IMR-90 (cell line): ENCODE measurements around the gene NCOA5. TPM values are rescaled to one million over a fixed set of nuclear protein-coding genes. Genes with fewer than 3 reads are reported as not detected.
"Not testable (repeated sequence)": the region's sequence is repeated elsewhere in the genome, so short reads cannot be mapped to it uniquely, and the experiment has no call there.

Source experiments
- ATAC-seq: fragments of 200-7000 bp; cut with Tn5 transposase; 2 replicates; pipeline ENCODE4 v1.9.1; 2020; ENCODE audit warnings: low read depth, mild to moderate bottlenecking, moderate library complexity
- BruUV-seq: library from RNA; stranded (reverse); fragments of 400-500 nt; replicated peaks from 2 replicates; lab custom pipeline; 2021; lab: Mats Ljungman, UMichigan
- CTCF ChIA-PET: fragments of 300-600 bp; formaldehyde crosslinking; extraction: SDS; loops from one replicate; lab custom pipeline; 2021; ENCODE audit warnings: antibody characterized with exemption; lab: Yijun Ruan, JAX
- POLR2A ChIA-PET: fragments of 300-600 bp; sonication (Branson Sonifier 250); formaldehyde crosslinking; loops from one replicate; lab custom pipeline; 2022; ENCODE audit warnings: antibody characterized with exemption; ENCODE audit not compliant: unreplicated experiment; lab: Charles Lee
- DNase-seq: peaks from one replicate; pipeline ENCODE4 v3.0.0; 2013
- H2AFZ ChIP-seq: replicated peaks from 2 replicates; pipeline ENCODE3; 2013; ENCODE audit warnings: low read length, mild to moderate bottlenecking; ENCODE audit not compliant: poor library complexity
- H2AK5ac ChIP-seq: 2 replicates; pipeline ENCODE4 v1.6.1; 2013; ENCODE audit warnings: low read depth, low read length, inconsistent platforms
- H2AK9ac ChIP-seq: replicated peaks from 2 replicates; pipeline ENCODE3; 2013; ENCODE audit warnings: mild to moderate bottlenecking, low read depth, low read length, moderate library complexity; ENCODE audit not compliant: poor library complexity
- H2BK120ac ChIP-seq: 2 replicates; pipeline ENCODE4 v1.6.1; 2013; ENCODE audit warnings: low read depth, low read length, inconsistent platforms
- H2BK15ac ChIP-seq: 3 replicates; pipeline ENCODE4 v1.6.1; 2013; ENCODE audit warnings: low read depth, low read length, inconsistent platforms
- H2BK20ac ChIP-seq: 2 replicates; pipeline ENCODE4 v1.6.1; 2013; ENCODE audit warnings: low read depth, mild to moderate bottlenecking, inconsistent platforms, low read length, moderate library complexity
- H2BK5ac ChIP-seq: 2 replicates; pipeline ENCODE4 v1.6.1; 2013; ENCODE audit warnings: mild to moderate bottlenecking, low read depth, low read length, inconsistent platforms; ENCODE audit not compliant: poor library complexity, severe bottlenecking
- H3K14ac ChIP-seq: replicated peaks from 2 replicates; pipeline ENCODE4 v1.6.1; 2013; ENCODE audit warnings: low read depth, low read length, inconsistent platforms
- H3K18ac ChIP-seq: 2 replicates; pipeline ENCODE4 v1.6.1; 2013; ENCODE audit warnings: low read depth, low read length, control low read depth
- H3K23ac ChIP-seq: 2 replicates; pipeline ENCODE4 v1.6.1; 2013; ENCODE audit warnings: low read depth, low read length, inconsistent platforms
- H3K27ac ChIP-seq: 2 replicates; pipeline ENCODE4 v1.5.1; 2013; ENCODE audit warnings: mild to moderate bottlenecking, control low read depth, low read length; ENCODE audit not compliant: insufficient read depth
- H3K27me3 ChIP-seq: 2 replicates; pipeline ENCODE4 v1.6.1; 2013; ENCODE audit warnings: low read length; ENCODE audit not compliant: control insufficient read depth, insufficient read depth
- H3K36me3 ChIP-seq: 2 replicates; pipeline ENCODE4 v1.6.1; 2013; ENCODE audit warnings: low read length, mixed read lengths; ENCODE audit not compliant: control insufficient read depth, insufficient read depth
- H3K4ac ChIP-seq: 2 replicates; pipeline ENCODE4 v1.6.1; 2013; ENCODE audit warnings: low read depth, low read length, inconsistent platforms
- H3K4me1 ChIP-seq: 2 replicates; pipeline ENCODE4 v1.6.1; 2013; ENCODE audit warnings: low read length, mixed read lengths; ENCODE audit not compliant: control insufficient read depth, insufficient read depth
- H3K4me2 ChIP-seq: 2 replicates; pipeline ENCODE4 v1.6.1; 2013; ENCODE audit warnings: low read depth, mild to moderate bottlenecking, control low read depth, low read length, moderate library complexity
- H3K4me3 ChIP-seq: 2 replicates; pipeline ENCODE4 v1.5.1; 2013; ENCODE audit warnings: low read depth, mild to moderate bottlenecking, control low read depth, low read length, moderate library complexity; ENCODE audit not compliant: insufficient read depth
- H3K56ac ChIP-seq: 2 replicates; pipeline ENCODE4 v1.6.1; 2013; ENCODE audit warnings: low read length, inconsistent platforms; ENCODE audit not compliant: insufficient read depth; ENCODE audit errors: extremely low read depth
- H3K79me1 ChIP-seq, 2 experiments: 2 replicates each; pipeline ENCODE4 v1.6.1; 2013; ENCODE audit warnings: low read length in 2 of 2, inconsistent platforms in 1 of 2, low read depth in 1 of 2
- H3K9ac ChIP-seq: 2 replicates; pipeline ENCODE4 v1.6.1; 2013; ENCODE audit warnings: low read depth, low read length, control low read depth
- H3K9me1 ChIP-seq: 2 replicates; pipeline ENCODE4 v1.6.1; 2013; ENCODE audit warnings: low read length, inconsistent platforms; ENCODE audit not compliant: insufficient read depth
- H3K9me3 ChIP-seq: 2 replicates; pipeline ENCODE4 v1.6.1; 2013; ENCODE audit warnings: low read length; ENCODE audit not compliant: control insufficient read depth, insufficient read depth
- H4K20me1 ChIP-seq: 2 replicates; pipeline ENCODE4 v1.6.1; 2013; ENCODE audit warnings: low read length, inconsistent platforms; ENCODE audit not compliant: insufficient read depth
- H4K5ac ChIP-seq: 2 replicates; pipeline ENCODE4 v1.6.1; 2013; ENCODE audit warnings: mild to moderate bottlenecking, low read depth, low read length, control low read depth
- H4K8ac ChIP-seq, 2 experiments: 2 replicates each; pipeline ENCODE4 v1.6.1; 2013; ENCODE audit warnings: low read depth in 2 of 2, low read length in 2 of 2, control low read depth in 1 of 2, inconsistent platforms in 1 of 2
- H4K91ac ChIP-seq: 2 replicates; pipeline ENCODE4 v1.6.1; 2013; ENCODE audit warnings: low read depth, low read length, inconsistent platforms; ENCODE audit not compliant: insufficient read depth
- WGBS, 2 experiments: methylation state at CpG; one replicate each; pipeline versions ENCODE4 v1.1.5 to v1.1.7; 2013; ENCODE audit warnings: missing lambda C conversion rate in 2 of 2; ENCODE audit not compliant: insufficient read length in 1 of 2; ENCODE audit errors: extremely low coverage in 2 of 2; 5-methylcytosine and 5-hydroxymethylcytosine counted together
- dilution Hi-C: fragments of 300-500 bp; cut with HindIII; formaldehyde crosslinking; loops from one replicate; pipeline ENCODE4 v1.14.3; 2018; ENCODE audit warnings: low sequenced_read_pairs; ENCODE audit not compliant: unreplicated experiment
- in situ Hi-C: fragments of 300-500 bp; cut with MboI; formaldehyde crosslinking; loops from 3 replicates; pipeline ENCODE4 v1.14.3; 2019; ENCODE audit warnings: low sequenced_read_pairs, inconsistent platforms, mixed read lengths
- intact Hi-C: fragments of 100-400 bp; cut with micrococcal nuclease; formaldehyde crosslinking; loops from 2 replicates; pipeline ENCODE4 v1.10.0; 2022
- polyA plus RNA-seq, 3 experiments: library from polyadenylated mRNA; depleted of rRNA; stranded (reverse); fragments of >200 nt; gene quantifications; 2 replicates each; pipeline ENCODE4 v1.2.3, GENCODE V29; 2012; ENCODE audit warnings: low replicate concordance in 1 of 3
- total RNA-seq: library from RNA; depleted of rRNA; stranded (reverse); fragments of >200 nt; gene quantifications from 2 replicates; pipeline ENCODE4 v1.2.3, GENCODE V29; 2012

The NCOA5 gene
- total and polyA plus RNA-seq, 2 of the 4 experiments (the other 2 are of a cell fraction), result 17.4 to 20.6 TPM

GRCh38 chr20:46091622-46092535 lies 2.1 kb upstream of the NCOA5 start:
- BruUV-seq, H3K23ac ChIP-seq, H3K27me3 ChIP-seq, H3K27ac ChIP-seq, H3K18ac ChIP-seq, H4K91ac ChIP-seq, dilution Hi-C loops, POLR2A ChIA-PET, H2BK15ac ChIP-seq, ATAC-seq, H4K5ac ChIP-seq, H3K4me2 ChIP-seq, H3K4me3 ChIP-seq, H2BK5ac ChIP-seq, H3K4me1 ChIP-seq, H2BK120ac ChIP-seq, H2BK20ac ChIP-seq, H3K56ac ChIP-seq, H2AK5ac ChIP-seq, intact Hi-C loops, H2AK9ac ChIP-seq, H2AFZ ChIP-seq, H3K9me1 ChIP-seq, in situ Hi-C loops, H3K36me3 ChIP-seq, H3K14ac ChIP-seq, CTCF ChIA-PET, H3K4ac ChIP-seq, H3K9ac ChIP-seq, H3K9me3 ChIP-seq, DNase-seq, H4K8ac ChIP-seq: not testable (repeated sequence)
- WGBS, 2 experiments, result 81% methylated on average over 8 of the region's 52 CpGs; no CpG with 5 or more reads in 1 of the 2 experiments
- H3K79me1 ChIP-seq, result peaks cover 3 to 21% of the 10 kb centered on the region in 2 experiments; a peak in 2 of 4 replicates
- peaks cover 26% of the 10 kb centered on the region for H4K20me1 ChIP-seq
